HG02763 (cell line): Measurements from ENCODE around the gene TBC1D13.
"Not testable (repeated sequence)": the region's sequence is repeated elsewhere in the genome, so short reads cannot be mapped to it uniquely, and the experiment has no call there.

Source experiments
- ATAC-seq: cut with Tn5 transposase; IDR thresholded peaks from one replicate; pipeline ENCODE4 v1.9.1; 2021; ENCODE audit warnings: mild to moderate bottlenecking, moderate library complexity; ENCODE audit not compliant: unreplicated experiment

The TBC1D13 gene

GRCh38 chr9:128843171-128843570, 56.1 kb downstream of the TBC1D13 start:
- ATAC-seq, result not testable (repeated sequence)

DNA sequence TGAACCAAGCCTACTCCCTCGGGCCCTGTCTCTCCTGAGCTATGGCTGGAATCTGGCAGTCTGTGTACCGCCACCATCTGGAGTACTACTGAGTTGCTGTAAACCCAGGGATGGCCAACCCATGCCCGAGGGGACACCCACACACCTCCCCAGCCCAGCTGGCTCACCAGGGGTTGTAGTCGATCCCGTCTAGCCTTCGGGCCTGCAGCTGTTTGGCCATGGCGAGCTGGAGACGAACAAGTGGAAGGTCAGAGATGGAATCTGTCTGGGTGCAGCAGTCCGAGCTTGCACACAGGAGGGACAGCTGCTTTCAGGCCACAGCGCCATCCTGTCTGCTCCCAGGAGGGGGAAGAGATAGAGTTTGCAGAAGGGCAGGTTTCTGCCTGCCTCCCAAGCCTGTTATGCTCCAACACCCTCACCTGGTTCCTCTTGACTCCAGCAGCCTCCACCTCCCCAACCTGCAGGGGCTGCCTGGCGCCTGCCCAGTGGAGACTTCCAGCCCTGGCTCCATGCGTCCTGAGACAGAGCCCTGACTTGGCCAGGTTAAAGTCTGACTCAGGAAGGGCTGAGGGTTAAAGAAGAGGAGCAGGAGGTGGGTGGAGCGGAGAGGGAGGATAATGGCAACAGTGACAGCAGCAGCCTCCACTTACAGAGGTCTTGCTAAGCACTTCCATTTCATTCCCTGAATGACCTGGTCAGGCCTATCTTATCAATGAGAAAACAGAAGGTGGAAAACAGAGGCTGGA, 58.3 kb downstream of the TBC1D13 start:
- ATAC-seq, result no peak

- ATAC-seq, result no peak
Measured at GRCh38 chr9:128846680-128847030, 59.6 kb downstream of the TBC1D13 start.

DNA sequence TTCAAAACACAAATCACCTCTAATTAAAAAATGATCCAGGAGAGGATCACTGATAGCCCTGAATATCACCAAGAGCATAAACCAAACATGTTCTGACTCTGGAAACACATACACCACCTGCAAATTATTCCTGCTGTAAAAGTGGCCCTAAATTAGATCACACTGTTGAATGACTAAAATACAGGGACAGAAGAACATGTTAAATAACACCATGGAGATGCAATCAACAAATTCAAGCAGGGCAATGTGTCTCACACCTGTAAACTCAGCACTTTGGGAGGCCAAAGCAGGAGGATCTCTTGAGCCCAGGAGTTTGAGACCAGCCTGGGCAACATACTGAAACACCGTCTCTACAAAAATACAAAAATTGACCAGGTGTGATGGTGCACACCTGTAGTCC, 60.8 kb downstream of the TBC1D13 start:
- no peak for ATAC-seq

GRCh38 chr9:128851024-128851423, 64.0 kb downstream of the TBC1D13 start:
- not testable (repeated sequence) for ATAC-seq

GRCh38 chr9:128851779-128852600, 64.9 kb downstream of the TBC1D13 start:
- not testable (repeated sequence) for ATAC-seq

DNA sequence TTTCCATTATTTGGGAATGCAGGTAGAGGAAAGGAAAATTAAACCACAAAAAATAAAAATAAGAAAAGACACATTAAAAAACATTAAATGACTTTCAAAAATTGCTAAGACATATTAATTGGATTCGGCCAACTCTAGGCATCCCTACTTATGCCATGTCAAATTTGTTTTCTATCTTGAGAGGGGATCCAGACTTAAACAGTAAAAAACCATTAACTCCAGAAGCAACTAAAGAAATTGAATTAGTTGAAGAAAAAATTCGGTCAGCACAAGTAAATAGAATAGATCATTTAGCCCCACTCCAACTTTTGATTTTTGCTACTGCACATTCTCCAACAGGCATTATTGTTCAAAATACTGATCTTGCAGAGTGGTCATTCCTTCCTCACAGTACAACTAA, 65.6 kb downstream of the TBC1D13 start:
- not testable (repeated sequence) for ATAC-seq

DNA sequence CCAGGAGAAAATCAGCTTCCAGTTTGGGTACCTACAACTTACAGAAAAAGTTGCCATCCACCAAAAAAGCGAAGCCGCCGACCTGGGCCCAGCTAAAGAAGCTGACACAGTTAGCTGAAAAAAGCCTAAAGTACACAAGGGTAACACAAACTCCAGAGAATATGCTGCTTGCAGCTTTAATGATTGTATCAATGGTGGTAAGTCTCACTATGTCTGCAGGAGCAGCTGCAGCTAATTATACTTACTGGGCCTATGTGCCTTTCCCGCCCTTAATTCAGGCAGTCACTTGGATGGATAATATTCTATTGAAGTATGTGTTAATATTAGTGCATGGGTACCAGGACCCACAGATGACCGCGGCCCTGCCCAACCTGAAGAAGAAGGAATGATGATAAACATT, 67.4 kb downstream of the TBC1D13 start:
- not testable (repeated sequence) for ATAC-seq

- not testable (repeated sequence) for ATAC-seq
Measured at GRCh38 chr9:128858476-128858875, 71.4 kb downstream of the TBC1D13 start.
